Activated CD4-positive, alpha-beta T cell treated with anti-CD3 and anti-CD28 coated beads, Interleukin-2, amount 50 U/mL, for 24 hours (primary cell): ENCODE measurements around the gene SLC29A4.
"Not testable (repeated sequence)": the region's sequence is repeated elsewhere in the genome, so short reads cannot be mapped to it uniquely, and the experiment has no call there.

ENCODE experiments used
- DNase-seq, 2 donors: peaks; one replicate each; pipeline ENCODE4 v3.0.0-alpha.2; 2020; ENCODE audit warnings: low read depth in 1 of 2, low spot score in 1 of 2

Gene SLC29A4

DNA sequence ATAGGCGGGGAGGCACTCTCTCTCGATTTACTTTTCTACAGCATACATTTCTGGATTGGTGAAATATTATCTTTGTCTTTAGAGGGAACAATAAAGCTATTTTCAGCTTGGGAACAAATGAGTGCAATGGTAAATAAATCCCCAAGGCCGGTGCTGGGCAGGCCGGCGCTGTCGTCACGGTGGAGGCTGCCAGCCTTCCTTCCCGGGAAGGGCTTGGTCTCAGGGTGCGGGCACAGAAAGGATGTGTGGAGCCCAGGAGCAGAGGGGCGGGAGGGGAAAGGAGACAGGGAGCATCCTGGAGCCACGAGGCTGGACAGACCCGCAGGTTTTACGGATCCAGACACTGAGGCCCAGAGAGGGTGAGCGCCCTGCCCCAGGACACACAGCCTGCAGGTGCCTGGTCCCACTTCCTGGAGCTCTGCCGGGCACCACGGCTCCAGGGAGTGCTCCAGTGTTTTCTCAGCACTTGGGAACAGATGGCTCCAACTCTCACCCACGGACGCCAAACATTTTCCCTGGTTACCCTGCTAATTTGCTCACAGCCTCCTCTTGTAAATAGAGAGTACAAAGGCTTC, 8.8 kb upstream of the SLC29A4 start:
- DNase-seq, result not testable (repeated sequence)

DNA sequence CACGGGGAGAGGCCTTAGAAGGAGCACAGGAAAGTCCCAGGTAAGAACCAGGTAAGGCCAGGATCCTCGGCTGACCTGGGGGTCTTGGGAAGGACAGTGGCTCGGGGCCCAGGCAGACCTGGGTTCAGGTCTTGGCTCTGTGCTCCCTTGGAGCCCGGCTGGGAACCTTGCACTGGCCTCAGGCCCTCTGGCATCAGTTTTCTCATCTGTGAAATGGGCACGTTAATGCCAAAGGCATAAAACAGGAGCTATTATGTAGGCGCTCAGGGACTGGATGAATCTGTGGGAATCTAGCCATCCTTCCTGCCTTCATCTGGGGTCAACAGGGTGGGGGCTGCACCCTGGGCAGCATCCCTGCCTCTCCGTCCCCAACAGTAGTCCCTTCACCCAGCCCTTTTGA, 8.3 kb upstream of the SLC29A4 start:
- DNase-seq, result no peak

DNA sequence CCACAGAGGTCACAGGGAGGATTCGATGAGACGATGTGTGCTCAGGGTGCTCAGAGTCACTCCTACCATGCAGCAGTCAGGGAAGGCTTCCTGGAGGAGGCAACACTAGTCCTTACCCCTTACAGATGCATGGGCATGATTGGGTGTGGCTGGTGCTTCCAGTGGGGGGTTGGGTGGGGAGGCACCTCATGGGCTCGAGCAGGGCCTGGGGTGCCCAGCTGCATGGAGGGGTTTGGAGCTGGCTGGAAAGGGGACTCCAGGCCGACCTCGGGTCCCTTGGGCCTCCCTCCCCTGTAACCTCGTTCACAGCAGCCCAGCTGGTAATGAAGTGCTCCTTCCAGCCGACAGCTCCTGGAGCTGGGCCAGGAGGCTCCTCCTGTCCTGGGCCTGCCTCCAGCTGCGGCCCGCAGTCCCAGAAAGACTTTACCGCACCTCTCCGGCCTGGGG, 7.7 kb upstream of the SLC29A4 start:
- not testable (repeated sequence) for DNase-seq

DNA sequence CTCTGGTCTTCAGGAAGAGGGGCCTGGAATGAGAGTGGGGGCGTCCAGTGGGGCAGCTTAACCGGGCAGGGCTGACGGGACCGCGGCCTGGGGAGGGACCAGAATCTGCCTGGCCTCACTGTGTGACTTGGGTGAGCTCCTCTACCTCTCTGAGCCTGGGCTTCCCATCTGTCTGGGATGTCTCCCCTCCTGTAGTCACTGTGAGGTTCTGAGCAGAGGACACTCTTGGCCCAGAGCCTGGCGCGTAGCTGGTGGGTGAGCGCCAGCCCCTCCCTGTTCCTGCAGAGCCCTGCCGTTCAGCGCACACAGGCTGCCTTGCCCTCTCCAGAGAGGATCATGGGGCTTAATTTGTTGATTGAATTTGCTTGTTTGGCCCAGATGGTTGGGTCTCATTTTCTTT, 7.2 kb upstream of the SLC29A4 start:
- not testable (repeated sequence) for DNase-seq

DNA sequence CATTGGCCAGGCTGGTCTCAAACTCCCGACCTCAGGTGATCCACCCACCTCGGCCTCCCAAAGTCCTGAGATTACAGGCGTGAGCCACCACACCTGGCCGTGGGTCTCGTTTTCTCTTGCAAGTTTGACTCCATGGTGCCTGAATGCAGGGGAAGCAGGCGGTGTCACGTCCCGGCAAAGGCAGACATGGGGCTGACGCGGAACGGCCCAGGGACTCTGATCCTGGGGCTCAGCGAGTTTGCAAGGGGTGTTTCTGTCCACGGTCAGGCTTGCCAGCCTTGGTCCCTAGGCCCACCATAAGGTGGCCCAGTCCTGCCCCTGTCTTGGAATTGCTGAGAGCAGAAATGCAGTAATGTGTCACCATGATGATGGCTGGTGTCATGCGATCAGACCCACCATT, 6.6 kb upstream of the SLC29A4 start:
- DNase-seq, result not testable (repeated sequence)

DNA sequence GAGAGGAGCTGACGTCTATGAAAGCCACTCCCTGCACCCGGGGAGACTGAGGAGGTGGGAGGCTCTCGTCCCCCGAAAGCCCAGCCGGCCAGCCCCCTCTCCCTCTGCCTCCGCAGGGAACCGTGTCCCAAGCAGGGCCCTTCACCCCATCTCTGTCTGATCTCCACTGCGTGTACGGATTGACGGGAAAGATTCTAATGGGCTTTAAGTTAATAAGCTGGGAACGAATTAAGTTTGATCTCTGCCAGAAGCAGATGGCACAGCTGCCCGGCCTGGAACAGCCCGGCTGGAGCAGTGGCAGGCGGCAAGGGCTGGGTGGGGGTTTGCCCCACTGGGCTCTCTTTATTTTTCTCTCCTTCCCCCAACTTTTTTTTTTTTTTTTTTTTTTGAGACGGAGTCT, 6.1 kb upstream of the SLC29A4 start:
- DNase-seq, result no peak

DNA sequence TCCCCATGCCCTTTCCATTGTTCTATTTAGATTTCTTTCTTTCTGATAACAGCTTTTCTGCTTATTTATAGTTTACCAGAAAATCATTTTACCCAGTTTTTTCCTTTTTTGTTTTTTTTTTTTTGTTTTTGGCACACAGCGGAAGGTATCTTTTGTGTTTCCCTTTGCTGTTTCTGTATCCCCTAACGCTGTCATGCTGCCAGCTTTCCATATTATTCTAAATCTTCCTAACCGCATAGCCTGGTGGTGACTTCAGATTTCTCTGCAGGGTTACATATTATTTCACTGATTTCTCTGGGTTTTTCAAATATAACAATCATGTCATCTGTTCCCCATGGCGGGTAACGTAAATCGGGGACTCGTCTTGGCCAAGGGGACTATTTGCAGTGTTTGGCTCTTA, 4.0 kb upstream of the SLC29A4 start:
- no peak for DNase-seq

DNA sequence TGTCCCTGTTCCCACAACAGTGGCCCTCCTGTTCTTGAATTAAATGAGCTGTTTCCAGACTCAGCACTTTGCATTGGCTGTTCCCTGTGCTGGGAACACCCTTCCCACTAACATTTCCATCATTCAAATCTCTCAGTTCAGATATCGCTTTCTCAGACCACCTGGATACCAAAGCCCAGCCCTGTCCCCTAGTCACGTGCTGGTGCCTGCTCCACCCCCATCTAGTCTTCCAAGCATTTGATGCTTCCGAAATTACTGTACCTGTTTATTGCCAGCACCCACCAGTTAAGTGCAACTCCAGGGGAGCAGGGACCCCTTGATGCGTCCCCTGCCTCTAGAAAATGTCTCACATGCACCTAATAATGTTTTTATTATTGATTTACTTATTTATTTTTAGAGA, 3.0 kb upstream of the SLC29A4 start:
- no peak for DNase-seq

DNA sequence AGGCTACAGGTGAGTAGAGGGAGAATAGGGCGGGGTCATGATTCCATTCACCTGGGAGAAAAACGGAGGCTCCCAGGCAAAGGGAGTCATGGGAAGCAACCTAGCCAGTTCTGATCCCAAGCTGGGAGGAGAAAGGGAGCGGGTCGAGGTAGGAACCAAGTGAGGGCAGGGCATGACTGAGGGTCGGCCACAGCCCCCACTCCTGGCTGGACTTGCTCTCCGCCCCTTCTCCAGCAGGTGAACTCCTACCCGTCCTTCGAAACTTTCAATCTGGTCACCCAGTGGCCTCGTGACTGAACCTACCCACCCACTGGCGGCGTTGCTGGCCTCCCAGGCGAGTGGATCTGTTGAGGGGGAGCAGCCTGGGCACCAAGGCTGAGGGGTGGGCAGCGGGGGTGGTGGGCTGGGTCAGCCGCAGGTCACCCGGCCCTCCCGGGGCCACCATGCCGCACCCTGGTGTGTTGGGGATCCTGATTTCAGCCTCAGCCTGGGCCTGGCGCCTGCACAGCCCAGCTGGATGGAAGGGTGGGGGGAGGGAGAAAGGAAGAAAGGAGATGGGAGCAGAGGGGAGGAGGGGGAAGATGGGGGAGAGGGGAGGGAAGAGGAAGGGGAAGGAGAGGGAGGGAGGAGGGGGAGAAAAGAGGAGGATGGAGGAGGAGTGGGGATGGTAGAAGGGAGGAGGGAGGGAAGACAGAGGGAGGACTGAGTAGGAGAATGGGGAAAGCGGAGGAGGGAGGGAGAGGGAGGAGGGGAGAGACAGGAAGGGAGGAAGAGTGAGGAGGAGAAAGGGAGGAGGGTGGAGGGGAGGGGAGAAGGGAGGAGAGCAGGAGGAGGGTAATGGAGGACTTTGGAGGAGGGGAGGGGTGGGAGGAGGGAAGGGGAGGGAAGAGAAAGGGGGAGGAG, 894 bp upstream of the SLC29A4 start:
- not testable (repeated sequence) for DNase-seq

DNA sequence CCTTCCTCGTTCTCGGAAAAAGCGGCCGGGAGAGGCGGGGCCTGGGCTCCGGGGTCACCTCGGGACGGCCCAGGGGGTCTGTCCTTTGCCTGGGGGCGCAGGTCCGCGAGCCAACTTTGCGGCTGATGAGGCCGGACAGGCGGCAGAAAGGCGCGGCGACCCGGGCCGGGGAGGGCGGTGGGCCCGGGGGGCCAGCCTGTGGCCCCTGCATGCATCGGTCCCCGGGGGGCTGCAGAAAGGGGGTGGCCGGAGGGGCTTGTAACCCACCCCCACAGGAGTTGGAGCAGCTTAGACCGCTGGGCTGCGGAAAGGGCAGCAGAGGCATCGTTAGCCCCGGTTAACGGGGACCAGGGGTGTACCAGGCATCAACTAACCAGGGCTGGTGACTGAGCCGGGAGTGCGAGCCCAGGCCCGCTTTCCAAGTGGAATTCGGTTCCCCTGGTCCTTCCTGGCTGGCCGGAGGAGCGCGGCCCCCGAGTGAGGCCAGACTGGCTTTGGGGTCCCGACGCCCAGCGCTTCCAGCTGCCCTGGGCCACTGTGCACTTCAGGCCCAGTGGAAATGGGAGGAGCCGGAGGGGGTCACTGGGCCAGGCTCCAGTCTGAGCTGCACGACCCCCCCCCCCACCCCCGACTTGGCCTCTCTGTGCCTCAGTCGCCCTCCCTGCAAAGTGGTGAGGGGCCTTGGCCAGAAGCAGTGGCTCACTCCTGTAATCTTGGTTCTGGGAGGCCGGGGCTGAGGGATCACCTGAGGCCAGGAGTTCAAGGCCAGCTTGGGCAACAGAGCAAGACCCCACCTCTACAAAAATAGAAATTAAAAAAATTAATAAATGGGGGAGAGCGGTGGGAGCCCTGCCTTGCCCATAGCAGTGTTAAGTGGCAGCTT, 919 bp downstream of the SLC29A4 start:
- DNase-seq, result no peak

DNA sequence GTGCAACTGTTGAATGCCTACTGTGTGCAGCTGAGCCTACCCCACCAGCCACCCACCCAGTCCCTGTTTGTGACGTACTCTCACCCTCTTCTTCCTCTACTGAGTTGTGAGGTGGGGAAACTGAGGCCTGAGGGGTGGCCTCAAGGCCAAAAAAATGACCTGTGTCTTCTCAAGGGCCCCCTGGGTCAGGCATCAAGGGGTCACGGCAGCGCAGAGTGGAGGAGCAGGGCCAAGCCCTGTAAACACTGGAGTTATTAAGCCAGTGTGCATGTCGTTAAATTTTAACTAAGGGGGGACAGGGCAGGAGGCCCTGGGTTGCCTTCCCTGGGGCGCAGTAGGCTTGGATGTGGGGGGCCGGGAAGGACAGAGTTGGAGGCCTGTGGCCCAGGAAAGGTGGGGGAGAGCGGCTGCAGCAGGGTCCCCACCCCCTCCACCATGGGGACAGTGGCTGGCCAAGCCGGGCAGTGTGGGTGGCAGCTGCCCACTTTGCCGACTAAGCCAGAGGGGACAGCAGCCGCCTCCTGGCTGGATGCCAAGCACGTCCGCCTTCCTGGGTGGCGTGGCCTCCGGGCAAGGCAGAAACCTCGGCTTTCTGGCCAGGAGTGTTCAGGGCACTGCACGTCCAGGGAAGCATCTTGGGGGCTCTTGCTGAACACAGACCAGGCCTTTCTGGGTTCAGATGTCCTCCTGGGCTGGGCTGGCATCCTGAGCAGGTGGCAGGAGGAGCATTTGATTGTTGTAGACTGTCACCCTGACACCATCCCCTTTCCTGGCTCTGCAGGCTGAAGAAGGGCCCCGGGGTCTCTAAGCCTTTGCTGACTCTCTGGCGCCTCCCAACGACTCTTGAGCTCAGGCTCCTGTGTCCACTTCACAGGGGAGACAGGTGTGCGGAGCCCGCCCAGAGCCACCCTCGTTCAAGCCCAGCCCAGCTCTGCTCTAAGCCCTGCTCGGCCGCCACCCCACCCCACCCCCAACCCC, 1.9 kb downstream of the SLC29A4 start:
- DNase-seq, result no peak

DNA sequence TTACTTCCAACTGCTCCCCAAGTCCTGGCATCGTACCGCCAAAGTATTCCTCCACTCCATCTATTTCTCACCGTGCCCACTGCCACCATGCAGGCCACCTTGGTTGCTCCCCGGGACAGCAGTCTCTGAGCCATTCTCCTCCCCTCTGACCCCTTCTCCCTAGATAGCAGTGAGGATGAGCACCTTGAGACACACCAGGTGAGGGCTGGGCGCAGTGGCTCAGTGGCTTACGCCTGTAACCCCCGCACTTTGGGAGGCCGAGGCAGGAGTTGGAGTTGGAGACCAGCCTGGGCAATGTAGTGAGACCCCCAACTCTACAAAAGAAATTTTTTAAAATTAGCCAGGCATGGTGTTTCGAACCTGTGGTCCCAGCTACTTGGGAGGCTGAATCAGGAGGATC, 4.2 kb downstream of the SLC29A4 start:
- DNase-seq, result no peak

DNA sequence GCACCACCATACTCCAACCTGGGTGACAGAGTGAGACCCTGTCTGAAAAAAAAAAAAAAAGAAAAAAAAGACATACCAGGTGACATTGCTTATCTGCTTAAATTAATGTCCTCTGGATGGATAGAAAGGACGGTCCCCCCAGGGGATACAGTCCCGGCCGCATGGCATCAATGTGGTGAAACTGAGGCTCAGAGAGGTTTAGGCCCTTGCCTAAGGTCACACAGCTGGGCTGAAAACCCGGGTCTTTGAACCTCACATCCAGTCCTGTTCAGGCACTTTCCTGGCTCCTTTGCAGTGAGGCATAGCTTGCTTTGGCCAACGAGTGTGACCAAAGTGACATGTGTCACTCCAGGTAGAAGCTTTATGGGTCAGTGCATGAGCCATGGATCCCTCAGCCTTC, 4.6 kb downstream of the SLC29A4 start:
- DNase-seq, result not testable (repeated sequence)

DNA sequence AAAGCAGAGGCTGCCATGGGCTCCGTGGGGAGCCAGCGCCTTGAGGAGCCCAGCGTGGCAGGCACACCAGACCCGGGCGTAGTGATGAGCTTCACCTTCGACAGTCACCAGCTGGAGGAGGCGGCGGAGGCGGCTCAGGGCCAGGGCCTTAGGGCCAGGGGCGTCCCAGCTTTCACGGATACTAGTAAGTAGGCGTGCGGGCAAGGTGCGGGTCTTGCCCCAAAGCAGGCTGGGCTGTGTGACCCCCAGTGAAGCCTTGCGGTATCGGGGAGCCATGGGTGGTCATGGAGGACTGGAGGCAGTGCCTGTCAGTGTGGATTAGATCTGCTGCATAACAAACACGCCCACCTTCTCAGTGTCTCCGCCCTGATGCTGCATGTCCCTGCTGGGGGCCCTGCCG, 5.1 kb downstream of the SLC29A4 start:
- DNase-seq, result no peak

DNA sequence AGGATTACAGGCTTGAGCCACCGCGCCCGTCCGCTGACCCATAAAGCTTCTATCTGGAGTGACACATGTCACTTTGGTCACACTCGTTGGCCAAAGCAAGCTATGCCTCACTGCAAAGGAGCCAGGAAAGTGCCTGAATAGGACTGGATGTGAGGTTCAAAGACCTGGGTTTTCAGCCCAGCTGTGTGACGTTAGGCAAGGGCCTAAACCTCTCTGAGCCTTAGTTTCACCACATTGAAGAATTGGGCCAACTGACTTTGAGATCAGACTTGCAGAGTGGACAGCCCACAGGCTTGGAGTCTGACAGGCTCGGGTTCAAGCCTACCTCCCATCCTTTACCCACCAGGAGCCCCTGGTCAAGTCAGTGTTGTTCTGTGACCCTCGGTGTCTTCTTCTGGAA, 5.8 kb downstream of the SLC29A4 start:
- DNase-seq, result not testable (repeated sequence)

DNA sequence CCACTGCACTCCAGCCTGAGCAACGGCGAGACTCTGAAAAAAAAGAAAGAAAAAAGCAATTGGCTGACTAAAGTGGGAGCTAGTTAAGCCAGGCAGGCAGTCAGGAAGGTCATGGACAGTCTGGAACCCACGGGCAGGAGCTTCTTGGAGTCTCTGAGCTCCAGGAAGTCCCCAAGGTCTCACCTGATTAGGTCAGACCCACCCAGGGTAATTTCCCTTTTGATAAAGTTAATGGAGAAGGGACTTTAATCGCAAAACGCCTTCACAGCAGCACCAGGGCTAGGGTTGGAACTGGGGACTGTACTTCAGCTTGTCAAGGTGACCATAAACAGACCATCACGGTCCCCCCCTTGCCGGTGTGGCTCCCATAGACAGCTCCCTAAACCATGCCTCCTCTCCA, 6.6 kb downstream of the SLC29A4 start:
- DNase-seq, result no peak

DNA sequence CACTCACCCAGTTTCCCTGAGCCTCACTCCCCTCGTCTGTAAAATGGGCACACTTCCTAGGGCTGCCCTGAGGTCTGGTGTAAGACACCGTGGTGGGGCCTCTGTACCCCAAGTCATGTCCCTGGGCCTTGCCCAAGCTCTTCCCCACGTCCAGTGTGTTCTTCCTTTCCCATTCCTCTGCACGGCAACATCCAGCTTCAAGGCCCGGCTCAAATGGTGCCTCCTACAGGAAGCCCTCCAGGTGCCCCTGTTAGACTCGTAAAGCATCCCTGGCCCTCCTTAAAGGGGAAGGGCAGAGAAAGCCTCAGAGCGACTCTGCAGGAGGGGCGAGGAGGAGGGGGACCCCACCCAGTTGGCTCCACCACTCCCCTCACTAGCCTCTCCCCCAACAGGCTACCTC, 8.6 kb downstream of the SLC29A4 start:
- DNase-seq, result no peak

DNA sequence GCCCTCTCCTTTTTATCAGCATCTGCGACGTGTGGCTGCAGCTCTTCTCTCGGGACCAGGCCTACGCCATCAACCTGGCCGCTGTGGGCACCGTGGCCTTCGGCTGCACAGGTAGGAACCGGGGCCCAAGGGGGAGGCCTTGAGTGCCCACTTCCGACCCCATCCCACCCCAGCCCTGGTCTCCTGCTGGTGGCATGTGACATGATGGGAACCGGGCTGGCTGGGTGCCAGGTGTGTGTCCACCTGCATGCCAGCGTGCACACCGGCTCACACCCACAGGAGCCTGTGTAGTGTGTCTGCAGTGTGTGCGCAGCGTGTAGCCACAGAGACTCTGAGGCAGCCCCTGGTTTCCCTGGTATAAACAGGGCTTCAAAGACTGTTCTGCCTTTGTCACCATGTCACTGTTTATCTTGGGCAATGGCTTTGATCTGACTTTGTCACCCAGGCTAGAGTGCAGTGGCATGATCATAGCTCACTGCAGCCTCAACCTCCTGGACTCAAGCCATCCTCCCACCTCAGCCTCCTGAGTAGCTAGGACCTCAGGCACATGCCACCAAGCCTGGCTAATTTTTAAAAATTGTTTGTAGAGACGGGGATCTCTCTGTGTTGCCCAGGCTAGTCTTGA, 9.1 kb downstream of the SLC29A4 start:
- DNase-seq, result not testable (repeated sequence)

DNA sequence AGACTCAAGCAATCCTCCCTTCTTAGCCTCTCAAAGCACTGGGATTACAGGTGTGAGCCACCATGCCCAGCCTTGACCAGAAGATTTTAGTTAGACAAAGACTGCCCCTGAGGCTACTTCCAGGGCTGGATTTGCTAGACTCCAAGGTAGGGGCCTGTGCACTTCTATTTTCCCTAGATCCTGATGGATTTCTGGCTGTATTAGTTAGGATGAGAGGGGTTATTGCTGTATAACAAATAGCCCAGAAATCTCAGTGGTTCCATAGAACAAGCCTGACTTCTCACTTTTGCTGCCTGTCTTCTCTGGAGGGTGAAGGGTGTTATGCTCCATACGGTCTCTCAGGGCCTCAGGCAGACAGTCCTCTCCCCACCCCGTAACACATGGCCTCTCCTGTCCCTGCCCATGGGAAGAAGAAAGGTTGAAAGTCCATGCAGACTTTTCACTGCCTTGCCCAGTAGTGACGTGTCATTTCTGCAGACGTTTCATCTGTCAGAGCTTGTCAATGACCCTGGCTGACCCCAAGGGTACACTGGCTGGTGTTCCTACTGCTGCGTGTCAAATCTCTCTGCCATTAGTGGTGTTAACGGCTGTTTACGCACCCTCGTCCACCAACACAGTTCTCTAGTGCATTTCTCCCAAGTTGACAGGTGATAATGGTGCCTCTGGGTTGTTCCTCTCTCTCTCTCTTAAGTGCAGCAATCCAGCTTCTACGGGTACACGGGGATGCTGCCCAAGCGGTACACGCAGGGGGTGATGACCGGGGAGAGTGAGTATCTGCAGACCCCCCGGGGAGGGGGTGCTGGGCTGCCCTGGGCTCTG, 11.6 kb downstream of the SLC29A4 start:
- DNase-seq, result no peak
